ENCODE data around the gene PARD3B.
"Not testable (repeated sequence)": the region's sequence is repeated elsewhere in the genome, so short reads cannot be mapped to it uniquely, and the experiment has no call there.

Gene PARD3B

DNA sequence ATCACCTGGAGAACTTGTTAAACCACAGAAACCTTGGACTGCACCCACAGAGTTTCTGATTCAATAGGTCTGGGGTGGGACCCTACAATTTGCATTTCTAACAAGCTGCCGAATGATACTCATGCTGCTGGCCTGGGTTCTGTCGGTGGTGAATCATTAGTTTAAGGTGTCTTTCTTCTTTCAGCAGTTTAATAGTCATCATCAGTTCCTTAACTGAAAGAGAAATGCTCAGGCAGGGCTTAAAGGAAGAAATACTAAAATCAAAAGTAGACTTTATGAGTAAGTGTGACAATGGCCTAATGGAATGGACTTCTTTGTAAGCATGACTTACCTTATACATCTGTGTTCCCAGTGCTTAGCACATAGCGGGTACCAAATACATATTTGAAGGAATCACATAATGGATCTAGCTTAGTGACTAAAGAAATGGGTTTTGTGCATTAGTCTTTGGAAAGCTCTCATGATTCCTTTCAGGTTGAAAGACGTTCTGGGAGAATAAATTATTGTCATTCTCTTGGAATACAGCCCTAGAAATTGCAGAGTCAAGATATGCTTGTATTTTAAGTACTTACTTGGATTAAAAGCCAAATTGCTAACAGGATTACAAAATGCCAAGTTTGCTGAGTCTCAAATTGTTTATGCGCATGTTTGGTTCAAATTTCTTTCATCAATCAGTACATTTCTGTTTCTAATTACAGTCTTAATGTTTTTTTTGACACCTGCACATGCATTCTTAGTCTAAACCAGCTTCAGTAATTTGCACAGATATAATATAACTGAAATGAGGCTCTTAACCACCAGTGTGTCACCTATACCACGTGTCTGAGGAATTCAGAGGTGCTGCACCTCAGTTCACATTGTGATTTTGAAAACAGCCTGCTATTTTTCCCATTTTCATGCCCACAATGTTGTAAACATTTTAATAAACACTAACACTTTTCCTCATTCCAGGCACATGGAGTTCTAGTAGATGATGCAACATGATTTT, 916.7 kb downstream of the PARD3B start:
- no peak for DNase-seq (ENCODE audit: low read depth, low spot score)

DNA sequence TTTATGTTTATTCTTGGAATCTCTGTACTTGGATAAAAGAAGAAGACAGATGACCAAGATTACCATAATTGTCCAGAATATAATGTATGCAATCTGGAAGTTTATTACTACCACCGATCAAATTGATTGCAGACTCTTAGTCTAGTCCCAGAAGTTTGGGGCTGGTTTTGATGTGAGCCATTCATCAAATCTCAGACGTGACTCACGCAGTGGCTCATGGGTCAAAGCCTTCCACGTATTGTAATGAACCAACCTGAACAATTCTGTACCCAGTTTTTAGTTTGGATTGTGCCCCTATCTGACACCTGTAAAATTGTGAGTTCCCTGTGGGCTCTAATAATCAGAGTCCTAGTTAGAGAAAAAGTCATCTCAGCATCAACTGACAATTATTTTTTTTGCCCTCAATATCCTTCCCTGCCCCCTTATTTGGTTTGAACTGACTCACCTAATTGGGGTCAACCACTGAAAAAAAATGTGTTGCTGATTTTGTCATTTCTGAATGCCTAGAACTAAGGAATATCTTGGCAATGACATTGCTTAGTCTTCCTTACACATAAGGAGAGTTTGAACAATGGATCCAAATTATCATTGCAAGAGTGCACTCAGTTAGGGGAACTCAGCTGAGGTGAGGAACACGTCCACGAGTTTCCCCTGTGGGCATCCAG, 917.5 kb downstream of the PARD3B start:
- DNase-seq (ENCODE audit: low read depth, low spot score) = no peak

- no peak for DNase-seq (ENCODE audit: low read depth, low spot score)
Observed at GRCh38 chr2:205463466-205464025, 918.3 kb downstream of the PARD3B start.

DNA sequence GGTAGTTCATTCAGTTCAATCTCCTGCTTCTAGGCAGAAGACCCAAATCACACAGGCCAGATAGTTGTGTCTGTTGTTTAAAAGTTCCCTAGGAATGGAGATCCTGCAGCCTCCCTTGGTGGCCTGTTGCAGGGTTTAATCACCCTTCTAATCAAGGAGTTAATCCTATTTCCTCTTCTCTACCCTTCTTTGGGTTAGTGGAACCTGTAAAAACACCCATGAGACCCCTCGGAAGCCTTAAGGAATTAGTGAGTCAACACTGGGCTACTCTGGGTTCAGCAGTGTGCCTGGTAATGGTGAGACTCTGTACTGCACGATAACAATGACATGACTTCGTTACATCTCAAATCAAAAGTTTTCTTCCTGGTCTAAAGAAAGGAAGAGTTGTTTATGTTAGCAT, 919.4 kb downstream of the PARD3B start:
- DNase-seq (ENCODE audit: low read depth, low spot score) = no peak

- peak; percentile 56 for DNase-seq (ENCODE audit: low read depth, low spot score)
Observed at GRCh38 chr2:205465791-205466190, 920.5 kb downstream of the PARD3B start.

DNA sequence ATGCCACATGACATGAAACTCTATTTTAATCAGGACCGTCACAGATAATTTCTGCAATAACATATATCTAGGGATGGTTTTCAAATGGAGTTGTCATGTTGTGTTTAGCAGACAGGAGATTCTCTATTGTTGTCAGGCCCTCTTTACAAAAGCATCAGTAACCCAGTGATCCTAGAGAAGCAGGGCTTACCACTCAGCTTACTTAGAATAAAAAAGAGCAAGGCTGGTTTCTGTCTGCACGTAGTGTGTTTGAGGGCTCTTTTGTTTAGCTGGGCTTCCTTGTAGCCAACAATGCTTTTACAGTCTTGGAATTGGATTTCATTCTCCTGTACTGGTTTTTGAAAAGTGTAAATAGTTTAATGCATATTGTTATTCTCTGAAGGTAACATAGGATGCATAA, 926.5 kb downstream of the PARD3B start:
- DNase-seq (ENCODE audit: low read depth, low spot score) = no peak

- no peak for DNase-seq (ENCODE audit: low read depth, low spot score)
Observed at GRCh38 chr2:205473791-205474190, 928.5 kb downstream of the PARD3B start.

DNA sequence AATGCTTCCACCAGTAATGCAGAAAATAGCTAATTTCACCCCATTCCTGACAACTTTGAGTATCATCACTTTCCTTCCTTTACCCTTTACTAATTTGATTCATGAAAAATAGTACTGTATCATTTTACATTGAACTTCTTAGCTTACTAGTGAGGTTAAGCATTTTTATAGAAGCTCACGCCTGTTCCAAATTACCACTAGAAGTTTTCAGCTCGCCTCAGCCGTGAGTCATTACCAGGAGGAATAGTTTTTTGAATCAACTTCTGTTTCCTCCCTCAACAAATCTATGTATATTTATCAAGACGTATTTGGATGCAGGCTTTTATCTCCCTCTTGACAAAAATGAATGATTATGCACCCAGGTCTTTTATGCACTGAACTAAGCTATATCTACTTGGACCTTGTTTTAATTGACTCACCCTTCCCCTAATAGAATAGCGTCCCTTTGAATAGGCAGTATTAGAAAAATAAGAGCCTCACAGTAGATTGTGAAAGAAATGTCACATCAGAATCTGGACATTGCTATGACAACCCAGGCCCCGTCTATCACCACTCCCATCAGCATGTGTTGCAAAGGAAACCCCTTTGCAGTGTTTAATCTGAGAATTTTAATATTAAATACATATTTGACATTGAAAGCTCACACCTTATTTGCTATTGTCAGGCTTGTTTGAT, 929.6 kb downstream of the PARD3B start:
- DNase-seq (ENCODE audit: low read depth, low spot score) = no peak

- DNase-seq (ENCODE audit: low read depth, low spot score) = no peak
Observed at GRCh38 chr2:205475416-205475768, 930.1 kb downstream of the PARD3B start.

GRCh38 chr2:205477016-205477705, 931.9 kb downstream of the PARD3B start:
- DNase-seq (ENCODE audit: low read depth, low spot score) = no peak

DNA sequence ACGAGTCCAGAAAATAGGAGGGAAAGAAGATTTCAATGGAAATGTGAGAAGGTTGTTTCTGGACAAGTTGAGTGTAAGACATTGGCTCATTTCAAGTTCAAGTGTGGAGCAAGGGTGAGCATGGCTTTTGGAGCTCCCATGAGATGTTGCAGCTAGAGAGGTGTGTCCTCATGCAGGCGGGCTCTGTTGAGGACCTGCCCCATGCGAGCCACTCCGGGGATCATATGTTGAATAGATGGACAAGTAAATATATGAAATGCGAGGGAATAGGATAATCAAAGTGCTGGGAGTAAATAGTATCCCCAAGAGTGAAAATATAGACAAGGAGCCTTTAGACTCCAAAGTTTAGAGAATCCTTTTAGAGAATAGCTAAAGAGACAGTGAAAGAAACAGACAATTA, 936.6 kb downstream of the PARD3B start:
- no peak for DNase-seq (ENCODE audit: low read depth, low spot score)

GRCh38 chr2:205482399-205483081, 937.3 kb downstream of the PARD3B start:
- DNase-seq (ENCODE audit: low read depth, low spot score) = peak; percentile 75

- DNase-seq (ENCODE audit: low read depth, low spot score) = no peak
Observed at GRCh38 chr2:205483095-205483494, 937.8 kb downstream of the PARD3B start.

DNA sequence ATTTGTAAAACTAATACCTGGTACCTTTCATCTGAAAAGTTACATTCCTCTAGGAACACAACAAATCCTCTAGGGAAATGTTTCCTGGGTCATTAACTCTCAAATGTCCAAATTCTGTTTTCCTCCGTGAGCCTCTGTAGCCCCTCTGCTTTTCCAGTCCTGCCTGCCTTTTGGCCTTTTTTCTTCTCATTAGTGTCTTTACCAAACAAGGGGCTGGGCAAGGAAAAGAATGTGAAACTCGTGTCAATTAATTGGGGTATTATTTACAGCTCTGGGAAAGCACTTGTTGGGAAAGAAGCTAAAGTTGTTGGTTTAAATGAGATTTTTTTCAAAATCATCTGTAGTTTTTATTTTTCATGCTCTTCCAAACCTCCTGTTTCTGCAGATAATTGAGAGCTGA, 938.9 kb downstream of the PARD3B start:
- DNase-seq (ENCODE audit: low read depth, low spot score) = no peak

DNA sequence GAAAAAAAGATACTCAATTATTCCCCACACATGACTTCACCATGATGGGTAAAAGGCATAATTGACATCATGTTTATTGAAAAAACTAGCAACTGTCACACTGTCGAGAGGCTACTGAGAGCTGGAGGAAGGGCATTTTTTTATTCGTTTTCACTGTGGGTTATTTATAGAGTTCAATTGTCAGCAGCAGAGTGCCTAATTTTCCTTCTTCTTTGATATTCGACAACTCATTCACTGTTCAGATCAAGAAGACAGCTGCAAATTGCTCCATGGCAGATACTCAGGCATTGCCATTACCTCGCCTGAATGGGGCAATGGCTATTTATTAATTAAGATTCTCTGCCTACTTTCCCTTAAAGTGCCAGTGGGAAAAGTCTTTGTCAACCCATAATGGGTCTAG, 939.5 kb downstream of the PARD3B start:
- no peak for DNase-seq (ENCODE audit: low read depth, low spot score)

- not testable (repeated sequence) for DNase-seq (ENCODE audit: low read depth, low spot score)
Observed at GRCh38 chr2:205493528-205493927, 948.3 kb downstream of the PARD3B start.

GRCh38 chr2:205494537-205495235, 949.4 kb downstream of the PARD3B start:
- DNase-seq (ENCODE audit: low read depth, low spot score) = no peak

DNA sequence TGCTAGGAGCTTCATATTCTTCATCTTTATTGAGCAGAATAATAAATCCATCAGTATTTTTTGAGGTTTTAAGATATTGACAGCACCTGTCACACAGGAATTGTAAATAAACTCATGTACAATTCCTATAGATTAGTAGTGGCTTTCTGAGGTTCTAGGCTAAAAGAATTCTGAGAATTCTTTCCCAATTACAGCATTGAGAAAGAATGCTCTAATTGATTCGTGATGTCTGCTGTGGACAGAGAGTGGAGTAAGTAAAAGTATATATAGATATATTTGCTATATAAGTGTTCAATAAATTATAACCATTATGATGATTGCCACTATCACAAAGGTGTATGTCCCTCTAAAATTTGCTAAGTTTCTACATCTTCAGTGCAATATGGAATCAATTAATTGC, 950.5 kb downstream of the PARD3B start:
- no peak for DNase-seq (ENCODE audit: low read depth, low spot score)

- DNase-seq (ENCODE audit: low read depth, low spot score) = no peak
Observed at GRCh38 chr2:205496370-205496769, 951.1 kb downstream of the PARD3B start.

GRCh38 chr2:205496772-205497171, 951.5 kb downstream of the PARD3B start:
- no peak for DNase-seq (ENCODE audit: low read depth, low spot score)

Measured in iPS DF 19.7 (cell line).